Esophagus squamous epithelium (tissue), 4 donors: ENCODE results near the gene ITPKB.

Experiments
- CTCF ChIP-seq, 6 experiments: fragments of 450-650 bp in 4 of 6; fragments of 200-600 bp in 2 of 6; sonication (generic) in 2 of 6; IDR thresholded peaks; one replicate each; pipeline ENCODE4 v1.5.1; 2016 to 2019; ENCODE audit warnings: antibody characterized with exemption in 6 of 6, mild to moderate bottlenecking in 4 of 6, moderate library complexity in 4 of 6
- POLR2A ChIP-seq, 4 donors: fragments of 450-650 bp; IDR thresholded peaks; one replicate each; pipeline ENCODE4 v1.6.1; 2017; ENCODE audit warnings: antibody characterized with exemption in 4 of 4, mild to moderate bottlenecking in 4 of 4, moderate library complexity in 3 of 4

- TF ChIP-seq CTCF (IDR thresholded peaks at IDR 0.05) (no peak), POLR2A (IDR thresholded peaks at IDR 0.05) (no peak)
Measured at GRCh38 chr1:226632922-226633351, 106.1 kb downstream of the ITPKB start.
